ENCODE data around the gene BCAR3. TPM values are rescaled to one million over a fixed set of nuclear protein-coding genes. Genes with fewer than 3 reads are reported as not detected.
"Not testable (repeated sequence)": the region's sequence is repeated elsewhere in the genome, so short reads cannot be mapped to it uniquely, and the experiment has no call there.

Gene BCAR3
- total RNA-seq, 2 experiments from 2014 or later: 0.74 to 0.82 TPM

DNA sequence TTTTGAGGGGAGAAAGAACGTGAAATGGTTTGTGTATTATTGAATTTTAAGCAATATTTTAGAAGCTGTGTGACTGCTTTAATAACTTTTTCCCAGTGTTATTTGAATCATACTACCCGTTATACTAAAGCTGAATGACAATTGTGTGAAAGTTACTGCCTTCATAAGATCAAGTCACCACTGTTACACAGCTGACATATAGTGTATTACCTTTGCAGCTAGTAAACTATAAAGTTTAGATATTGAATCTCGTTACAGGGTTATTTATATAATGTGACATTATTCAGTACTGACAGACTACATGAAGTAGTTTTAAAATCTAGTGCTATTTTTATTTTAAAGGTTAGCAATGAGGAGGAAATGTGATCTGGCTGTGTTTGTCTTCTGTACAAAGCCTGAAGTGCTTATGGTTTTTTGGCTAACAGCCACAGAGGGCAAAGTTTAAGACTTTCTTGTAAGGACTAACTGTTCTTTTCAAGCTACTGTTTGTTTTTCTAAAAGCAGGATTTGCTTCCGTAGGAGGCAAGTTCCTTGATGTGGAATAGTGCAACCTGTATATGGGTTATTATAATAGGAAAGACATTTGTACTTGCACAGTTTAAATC, 127.6 kb downstream of the BCAR3 start:
- H3K4me3 Mint-ChIP-seq; intact Hi-C loops (cut with micrococcal nuclease); H3K27me3 Mint-ChIP-seq; H3K27ac Mint-ChIP-seq; H3K4me1 Mint-ChIP-seq (ENCODE audit: low read depth); H3K36me3 Mint-ChIP-seq; H3K9me3 Mint-ChIP-seq; CTCF ChIA-PET; POLR2A ChIA-PET; DNase-seq: not testable (repeated sequence)

DNA sequence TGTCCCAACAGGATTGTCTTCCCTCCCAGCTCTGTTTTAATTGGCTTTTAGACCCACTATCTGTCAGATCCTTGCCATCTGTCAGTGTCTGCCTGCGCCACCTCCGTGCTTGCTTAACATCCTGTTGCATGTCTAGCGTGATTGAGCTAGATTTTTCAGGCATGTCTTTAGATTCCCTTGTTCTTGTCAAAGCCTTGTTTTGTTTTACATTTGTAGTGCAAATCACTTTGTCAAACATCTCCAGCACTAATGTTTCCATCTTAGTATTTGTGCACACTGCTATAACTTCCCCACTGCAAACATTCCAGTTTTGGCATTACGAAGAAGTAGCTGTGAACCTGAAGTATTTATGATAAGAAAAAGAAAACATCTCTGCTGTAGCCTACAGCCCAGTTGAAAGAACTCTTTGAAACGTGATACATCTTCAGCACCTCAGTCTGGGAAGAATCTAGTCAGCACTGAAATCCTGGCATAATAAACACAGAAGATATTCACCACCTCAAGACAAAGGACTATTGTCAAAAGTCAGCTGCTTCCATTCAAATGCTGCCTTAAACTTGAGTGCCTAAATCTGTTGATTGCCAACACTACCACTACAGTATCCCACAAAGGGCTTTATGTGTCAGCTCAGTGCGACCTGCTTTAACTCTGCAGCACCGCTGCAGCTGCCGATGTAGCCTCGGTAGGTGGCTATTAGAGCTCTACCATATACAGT, 128.7 kb downstream of the BCAR3 start:
- no peak for DNase-seq
- CTCF ChIA-PET: no interaction called here
- no peaks in the 10 kb centered on the region for H3K9me3 Mint-ChIP-seq
- peaks cover 4% of the 10 kb centered on the region for H3K27me3 Mint-ChIP-seq
- no peak overlapping the region for H3K4me3 Mint-ChIP-seq
- POLR2A ChIA-PET: no interaction called here
- no peak overlapping the region for H3K27ac Mint-ChIP-seq
- H3K4me1 Mint-ChIP-seq (ENCODE audit: low read depth): peaks cover 7% of the 10 kb centered on the region
- no peaks in the 10 kb centered on the region for H3K36me3 Mint-ChIP-seq
- intact Hi-C loops (cut with micrococcal nuclease): no loop called here

DNA sequence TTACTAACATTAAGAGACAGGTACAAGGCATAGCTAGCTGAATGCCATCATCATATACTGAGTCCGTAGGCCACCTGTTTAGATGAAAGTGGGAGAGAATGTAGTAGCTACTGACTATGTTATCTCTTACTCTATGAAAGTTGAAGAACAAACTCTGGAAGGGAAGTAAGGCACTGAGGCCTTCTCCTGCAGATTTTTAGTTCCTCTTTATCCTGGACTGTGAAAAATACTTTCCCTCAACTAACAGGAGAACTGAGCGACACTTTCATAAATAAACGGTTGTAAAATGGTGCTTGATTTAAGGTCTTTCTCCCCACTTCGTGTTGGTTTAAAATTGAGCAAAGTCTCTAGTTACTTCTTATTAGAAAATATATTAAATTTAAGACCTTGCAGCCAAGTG, 131.8 kb downstream of the BCAR3 start:
- Mint-ChIP-seq H3K4me1 (ENCODE audit: low read depth) (peaks cover under 1% of the 10 kb centered on the region), H3K27me3 (peaks cover under 1% of the 10 kb centered on the region), H3K4me3 (no peak overlapping the region), H3K27ac (no peak overlapping the region), H3K36me3 (no peaks in the 10 kb centered on the region), H3K9me3 (no peaks in the 10 kb centered on the region)
- intact Hi-C loops (cut with micrococcal nuclease): no loop called here
- CTCF ChIA-PET: no interaction called here
- DNase-seq: no peak
- POLR2A ChIA-PET: no interaction called here

DNA sequence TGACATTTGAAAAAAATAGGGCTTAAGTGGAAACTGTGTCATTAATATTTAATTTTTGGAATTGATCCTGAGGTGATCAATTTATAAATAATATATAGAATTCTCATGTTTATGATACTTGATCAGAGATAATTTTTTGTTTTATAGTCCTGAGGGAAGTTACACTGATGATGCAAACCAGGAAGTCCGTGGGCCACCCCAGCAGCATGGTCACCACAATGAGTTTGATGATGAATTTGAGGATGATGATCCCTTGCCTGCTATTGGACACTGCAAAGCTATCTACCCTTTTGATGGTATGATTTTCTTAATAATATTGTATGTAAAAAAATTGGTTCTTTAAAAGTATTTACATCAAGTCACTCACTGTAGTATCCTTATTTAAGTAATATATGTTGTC, 132.5 kb downstream of the BCAR3 start:
- no peak overlapping the region for H3K4me3 Mint-ChIP-seq
- intact Hi-C loops (cut with micrococcal nuclease): no loop called here
- ChIA-PET CTCF (no interaction called here), POLR2A (no interaction called here)
- no peak for DNase-seq
- H3K36me3 Mint-ChIP-seq: no peaks in the 10 kb centered on the region
- H3K4me1 Mint-ChIP-seq (ENCODE audit: low read depth): no peaks in the 10 kb centered on the region
- no peaks in the 10 kb centered on the region for H3K27me3 Mint-ChIP-seq
- no peak overlapping the region for H3K27ac Mint-ChIP-seq
- H3K9me3 Mint-ChIP-seq: no peaks in the 10 kb centered on the region

DNA sequence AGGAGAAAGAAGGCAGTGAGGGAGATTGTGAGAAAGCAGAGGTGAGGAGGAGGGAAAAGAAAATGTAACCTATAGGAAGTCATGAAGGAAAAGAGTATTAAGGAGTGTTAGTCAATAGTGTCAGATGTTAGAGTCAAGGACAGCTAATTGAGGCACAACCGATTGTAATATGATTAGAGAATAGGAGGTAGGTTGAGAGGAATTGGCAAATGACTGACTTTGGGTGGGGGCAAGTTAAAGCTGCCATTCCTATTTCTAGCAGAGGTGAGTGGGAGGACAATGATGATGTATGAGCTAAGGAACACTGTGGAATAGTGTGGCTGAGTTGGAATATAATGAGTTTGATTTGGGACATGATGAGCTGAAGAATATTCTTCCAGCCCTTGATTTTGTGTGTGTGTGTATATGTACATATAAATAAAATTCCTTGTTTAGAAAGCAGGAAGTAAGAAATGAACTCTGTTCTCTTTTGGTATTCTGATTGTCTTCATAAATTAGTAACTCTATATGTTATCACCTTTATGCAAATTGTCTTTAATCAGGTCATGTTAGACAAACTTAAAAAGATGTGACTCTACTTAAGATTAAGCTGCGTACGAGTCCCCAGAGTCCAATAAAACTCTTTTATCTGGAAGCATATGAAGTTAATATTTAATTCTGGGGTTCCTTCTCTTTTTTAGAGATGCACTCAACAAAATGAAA, 135.3 kb downstream of the BCAR3 start:
- POLR2A ChIA-PET: no interaction called here
- Mint-ChIP-seq H3K9me3 (no peaks in the 10 kb centered on the region), H3K4me3 (no peak overlapping the region), H3K4me1 (ENCODE audit: low read depth) (no peaks in the 10 kb centered on the region), H3K27ac (no peak overlapping the region), H3K36me3 (no peaks in the 10 kb centered on the region), H3K27me3 (no peaks in the 10 kb centered on the region)
- DNase-seq: no peak
- intact Hi-C loops (cut with micrococcal nuclease): no loop called here
- CTCF ChIA-PET: interaction anchor here (1.4 kb wide), 1 partner anchor 242 kb away, joined by 5 read pairs; no protein-coding TSS in a partner anchor

DNA sequence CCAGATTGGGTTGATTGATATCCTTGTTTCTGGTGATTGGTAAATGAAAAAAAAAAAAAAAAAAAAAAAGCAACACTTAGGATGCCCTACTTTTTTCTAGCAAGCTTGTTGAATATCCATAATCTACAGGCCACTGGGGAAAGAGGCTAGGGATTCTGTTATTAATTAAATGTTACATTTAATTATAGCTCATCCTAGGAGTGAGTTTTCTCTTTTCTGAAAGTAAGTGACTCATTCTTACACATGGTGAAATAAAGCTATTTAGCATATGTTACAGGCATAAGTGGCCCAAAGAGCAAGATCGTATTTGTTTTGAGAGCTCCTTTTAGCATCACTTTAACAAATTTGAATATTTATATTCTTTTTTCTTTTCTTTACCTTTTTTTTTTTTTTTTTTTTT, 139.2 kb downstream of the BCAR3 start:
- no peaks in the 10 kb centered on the region for H3K27me3 Mint-ChIP-seq
- CTCF ChIA-PET: interaction anchor here (0.5 to 1.1 kb wide), 2 partner anchors 75 to 87 kb away, joined by 3 to 5 read pairs; no protein-coding TSS in a partner anchor
- H3K4me1 Mint-ChIP-seq (ENCODE audit: low read depth): no peaks in the 10 kb centered on the region
- H3K27ac Mint-ChIP-seq: no peak overlapping the region
- H3K9me3 Mint-ChIP-seq: no peaks in the 10 kb centered on the region
- no peak for DNase-seq
- no peaks in the 10 kb centered on the region for H3K36me3 Mint-ChIP-seq
- no peak overlapping the region for H3K4me3 Mint-ChIP-seq
- POLR2A ChIA-PET: interaction anchor here (0.6 kb wide), 1 partner anchor 137 kb away, joined by 5 read pairs; no protein-coding TSS in a partner anchor
- intact Hi-C loops (cut with micrococcal nuclease): no loop called here

DNA sequence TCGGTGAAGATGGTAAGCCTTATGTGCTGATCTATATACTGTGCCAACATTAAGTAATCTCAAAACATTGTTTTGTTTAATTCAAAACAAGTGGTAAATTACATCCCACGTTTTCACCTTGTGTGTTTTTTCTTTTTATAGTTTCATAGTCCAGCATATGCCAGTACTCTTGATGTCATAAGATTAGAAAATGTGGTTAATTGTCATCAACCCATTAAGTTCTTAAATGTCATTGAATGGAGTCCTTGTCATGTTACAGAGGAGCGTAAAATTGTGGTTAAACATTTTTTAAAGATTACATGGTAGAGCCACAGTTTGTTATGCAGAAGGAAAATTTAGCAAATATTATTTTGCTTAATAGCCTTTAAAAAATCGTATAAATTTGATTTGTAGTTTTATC, 140.6 kb downstream of the BCAR3 start:
- intact Hi-C loops (cut with micrococcal nuclease): no loop called here
- Mint-ChIP-seq H3K36me3 (no peaks in the 10 kb centered on the region), H3K27me3 (no peaks in the 10 kb centered on the region), H3K9me3 (no peaks in the 10 kb centered on the region), H3K4me1 (ENCODE audit: low read depth) (no peaks in the 10 kb centered on the region), H3K27ac (no peak overlapping the region), H3K4me3 (no peak overlapping the region)
- ChIA-PET CTCF (no interaction called here), POLR2A (no interaction called here)
- no peak for DNase-seq

DNA sequence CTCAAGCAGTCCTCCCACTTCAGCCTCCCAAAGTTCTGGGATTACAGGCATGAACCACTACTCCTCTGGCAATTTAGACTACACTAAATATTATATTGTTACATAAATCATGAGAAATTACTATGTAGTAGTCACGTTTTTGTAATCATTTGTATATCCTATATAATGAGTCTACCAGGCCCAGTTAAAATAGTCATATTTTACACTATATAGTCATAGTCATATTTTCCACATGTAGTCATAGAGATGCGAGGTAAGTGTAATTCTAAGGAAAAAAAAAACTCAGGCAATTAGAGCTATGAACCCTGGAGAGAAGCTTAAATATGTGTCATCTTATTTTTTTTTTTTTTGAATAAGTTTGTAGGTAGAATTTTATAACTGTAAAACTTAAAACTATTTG, 143.7 kb downstream of the BCAR3 start:
- no peak for DNase-seq
- no peaks in the 10 kb centered on the region for H3K9me3 Mint-ChIP-seq
- no peaks in the 10 kb centered on the region for H3K36me3 Mint-ChIP-seq
- POLR2A ChIA-PET: interaction anchor here (0.6 kb wide), 1 partner anchor 91 kb away, joined by 3 read pairs; no protein-coding TSS in a partner anchor
- H3K27me3 Mint-ChIP-seq: no peaks in the 10 kb centered on the region
- no peaks in the 10 kb centered on the region for H3K4me1 Mint-ChIP-seq (ENCODE audit: low read depth)
- no peak overlapping the region for H3K4me3 Mint-ChIP-seq
- CTCF ChIA-PET: no interaction called here
- no peak overlapping the region for H3K27ac Mint-ChIP-seq
- intact Hi-C loops (cut with micrococcal nuclease): loop anchor here (5.0 kb wide), 1 partner anchor 69 kb away; no protein-coding TSS in a partner anchor

DNA sequence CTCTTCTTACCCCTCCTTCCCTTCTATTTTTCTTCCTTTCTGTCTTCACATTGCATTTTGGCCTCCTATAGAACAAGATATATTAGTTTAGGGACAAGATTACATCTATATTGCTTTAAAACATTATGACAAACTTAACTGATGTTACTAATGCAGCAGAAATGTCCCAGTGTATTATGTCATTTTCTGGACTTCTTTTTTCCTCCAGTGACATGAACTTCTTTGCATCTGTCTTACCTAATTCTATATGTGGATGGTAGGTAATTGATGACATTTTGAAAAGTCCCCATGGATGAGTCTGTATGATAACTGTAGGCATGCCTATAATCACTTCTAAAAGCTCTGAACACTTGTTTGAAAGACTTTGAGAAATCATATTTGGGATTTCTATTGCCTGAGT, 144.2 kb downstream of the BCAR3 start:
- H3K36me3 Mint-ChIP-seq: no peaks in the 10 kb centered on the region
- no peaks in the 10 kb centered on the region for H3K27me3 Mint-ChIP-seq
- DNase-seq: no peak
- CTCF ChIA-PET: no interaction called here
- H3K9me3 Mint-ChIP-seq: no peaks in the 10 kb centered on the region
- POLR2A ChIA-PET: no interaction called here
- H3K27ac Mint-ChIP-seq: no peak overlapping the region
- H3K4me3 Mint-ChIP-seq: no peak overlapping the region
- intact Hi-C loops (cut with micrococcal nuclease): loop anchor here (5.0 kb wide), 1 partner anchor 70 kb away; no protein-coding TSS in a partner anchor
- no peaks in the 10 kb centered on the region for H3K4me1 Mint-ChIP-seq (ENCODE audit: low read depth)

DNA sequence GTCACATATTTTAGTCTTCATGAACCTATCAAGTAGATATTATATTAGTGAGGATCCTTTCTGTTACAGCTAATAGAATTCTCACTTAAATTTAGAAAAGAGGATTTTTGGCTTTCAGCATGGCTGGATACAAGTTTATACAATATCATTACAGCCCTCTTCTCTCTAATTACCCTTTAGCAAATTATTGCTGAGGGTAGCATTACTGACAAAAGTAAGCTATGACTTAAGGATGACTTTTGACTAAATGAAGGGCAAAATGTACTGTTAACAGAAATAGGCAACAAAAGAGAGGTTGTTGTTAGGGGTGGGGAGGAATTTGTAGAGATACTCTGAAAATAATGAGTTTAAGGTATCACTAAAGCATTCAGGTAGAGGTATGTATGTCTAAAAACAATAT, 148.0 kb downstream of the BCAR3 start:
- no peak for DNase-seq
- Mint-ChIP-seq H3K27me3 (no peaks in the 10 kb centered on the region), H3K36me3 (no peaks in the 10 kb centered on the region), H3K27ac (no peak overlapping the region), H3K9me3 (no peaks in the 10 kb centered on the region), H3K4me1 (ENCODE audit: low read depth) (no peaks in the 10 kb centered on the region), H3K4me3 (no peak overlapping the region)
- intact Hi-C loops (cut with micrococcal nuclease): no loop called here
- CTCF ChIA-PET: no interaction called here
- POLR2A ChIA-PET: no interaction called here

DNA sequence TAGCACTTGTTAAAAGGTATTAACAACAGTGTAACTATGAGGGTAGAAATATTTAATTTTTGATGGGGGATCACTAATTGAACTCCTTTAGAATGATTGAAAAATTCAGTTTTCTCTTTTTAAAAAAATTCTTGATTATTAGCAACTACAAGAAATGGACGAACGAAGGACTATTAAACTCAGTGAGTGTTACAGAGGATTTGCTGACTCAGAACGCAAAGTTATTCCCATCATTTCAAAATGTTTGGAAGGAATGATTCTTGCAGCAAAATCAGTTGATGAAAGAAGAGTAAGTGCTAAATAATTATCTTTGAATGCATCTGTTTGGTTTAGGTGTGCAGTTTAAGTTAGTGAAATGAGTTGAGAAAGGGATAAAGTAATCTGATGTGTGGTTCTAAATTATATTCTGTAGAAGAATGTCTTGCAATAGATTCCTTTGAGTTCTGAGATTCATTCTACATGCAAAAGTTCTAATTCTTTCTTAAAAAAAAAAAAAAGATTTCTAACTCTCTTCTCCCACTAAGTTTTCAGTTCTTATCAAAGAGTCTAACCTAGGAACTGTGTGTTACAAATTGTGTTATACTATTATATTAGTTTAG, 148.8 kb downstream of the BCAR3 start:
- DNase-seq: no peak
- Mint-ChIP-seq H3K4me1 (ENCODE audit: low read depth) (no peaks in the 10 kb centered on the region), H3K4me3 (no peak overlapping the region), H3K27ac (no peak overlapping the region), H3K9me3 (no peaks in the 10 kb centered on the region), H3K27me3 (no peaks in the 10 kb centered on the region), H3K36me3 (no peaks in the 10 kb centered on the region)
- ChIA-PET CTCF (no interaction called here), POLR2A (no interaction called here)
- intact Hi-C loops (cut with micrococcal nuclease): no loop called here

DNA sequence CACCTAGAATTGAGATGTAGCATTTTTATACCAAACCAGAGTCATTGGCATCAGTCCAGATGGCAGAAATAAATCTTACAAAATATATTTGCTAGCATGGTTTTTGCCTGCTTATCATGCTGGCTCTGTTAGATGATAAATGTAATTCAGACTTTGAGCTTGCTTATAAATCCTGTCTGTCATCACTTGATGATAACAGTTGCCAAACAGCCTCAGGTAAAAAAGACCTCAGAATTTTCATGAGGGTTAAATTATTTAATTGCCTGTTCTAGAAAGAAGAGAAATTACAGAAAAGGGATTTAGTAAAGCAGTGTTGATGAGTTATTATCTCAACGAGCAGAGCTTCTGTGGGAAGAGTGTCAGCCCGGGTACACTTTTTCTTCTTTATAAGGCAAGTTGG, 150.4 kb downstream of the BCAR3 start:
- H3K36me3 Mint-ChIP-seq: no peaks in the 10 kb centered on the region
- no peaks in the 10 kb centered on the region for H3K9me3 Mint-ChIP-seq
- H3K4me1 Mint-ChIP-seq (ENCODE audit: low read depth): no peaks in the 10 kb centered on the region
- DNase-seq: no peak
- CTCF ChIA-PET: no interaction called here
- no peaks in the 10 kb centered on the region for H3K27me3 Mint-ChIP-seq
- intact Hi-C loops (cut with micrococcal nuclease): no loop called here
- no peak overlapping the region for H3K27ac Mint-ChIP-seq
- POLR2A ChIA-PET: no interaction called here
- H3K4me3 Mint-ChIP-seq: no peak overlapping the region

Data from activated CD4-positive, alpha-beta memory T cell treated with anti-CD3 and anti-CD28 coated beads for 36 hours (primary cell).